Measurements from ENCODE around the gene SUCO. TPM values are rescaled to one million over a fixed set of nuclear protein-coding genes. Genes with fewer than 3 reads are reported as not detected.
A peak's percentile ranks its signal among the peaks of the same experiment; 100 is the strongest.
"Not testable (repeated sequence)": the region's sequence is repeated elsewhere in the genome, so short reads cannot be mapped to it uniquely, and the experiment has no call there.

The SUCO gene
- total RNA-seq, 2 donors from 2014 or later = 39.5 to 84.9 TPM

DNA sequence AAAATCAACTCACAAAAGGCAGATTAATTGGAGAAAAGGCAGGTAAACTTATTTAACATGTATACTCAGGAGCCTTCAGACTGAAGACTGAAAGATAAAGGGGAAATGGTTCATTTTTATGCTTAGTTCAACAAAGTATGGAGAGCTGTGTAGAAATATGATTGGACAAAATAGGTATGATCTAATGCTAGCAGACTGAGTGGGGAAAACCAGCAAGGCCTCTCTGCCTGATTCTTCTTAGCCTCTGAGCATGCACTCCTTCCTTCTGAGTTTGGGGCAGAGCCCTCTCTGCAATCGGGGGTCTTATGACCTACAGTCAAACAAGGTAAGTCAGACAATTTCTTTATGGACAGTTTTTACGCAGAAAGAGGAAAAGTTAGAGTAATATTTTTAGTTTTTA lies 38.8 kb upstream of the SUCO start:
- Histone ChIP-seq H3K27ac (no peak overlapping the region), H3K9me3 (no peaks in the 10 kb centered on the region), H3K36me3 (no peaks in the 10 kb centered on the region), H3K27me3 (replicated peaks; ENCODE audit: insufficient read depth) (no peaks in the 10 kb centered on the region), H3K4me3 (no peak overlapping the region), H3K4me1 (replicated peaks) (no peaks in the 10 kb centered on the region)
- TF ChIP-seq POLR2A (IDR thresholded peaks at IDR 0.05) (no peak), POLR2AphosphoS5 (IDR thresholded peaks at IDR 0.05) (no peak), CTCF (IDR thresholded peaks at IDR 0.05) (no peak)
- DNase-seq (ENCODE audit: low spot score) = no peak
- WGBS = 96% methylated on average over 2 of the region's 2 CpGs
- intact Hi-C loops (cut with DNase I) = no loop called here

DNA sequence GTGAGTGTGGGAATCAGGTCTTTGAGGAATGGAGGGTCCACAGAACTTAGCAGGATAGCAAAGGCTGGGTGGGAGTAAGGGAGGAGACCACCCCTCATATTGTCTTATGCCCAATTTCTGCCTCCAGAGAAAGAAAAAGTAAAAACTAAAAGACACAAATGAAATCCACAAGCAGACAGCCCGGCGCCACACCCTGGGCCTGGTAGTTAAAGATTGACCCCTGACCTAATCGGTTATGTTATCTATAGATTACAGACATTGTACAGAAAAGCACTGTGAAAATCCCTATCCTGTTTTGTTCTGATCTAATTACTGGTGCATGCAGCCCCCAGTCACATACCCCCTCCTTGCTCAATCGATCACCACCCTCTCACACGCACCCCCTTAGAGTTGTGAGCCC lies 36.8 kb upstream of the SUCO start:
- intact Hi-C loops (cut with DNase I); DNase-seq (ENCODE audit: low spot score); H3K4me3 ChIP-seq; H3K9me3 ChIP-seq; H3K27me3 ChIP-seq (replicated peaks; ENCODE audit: insufficient read depth); H3K36me3 ChIP-seq; H3K4me1 ChIP-seq (replicated peaks); H3K27ac ChIP-seq: not testable (repeated sequence)
- WGBS = 85% methylated on average over 5 of the region's 5 CpGs

DNA sequence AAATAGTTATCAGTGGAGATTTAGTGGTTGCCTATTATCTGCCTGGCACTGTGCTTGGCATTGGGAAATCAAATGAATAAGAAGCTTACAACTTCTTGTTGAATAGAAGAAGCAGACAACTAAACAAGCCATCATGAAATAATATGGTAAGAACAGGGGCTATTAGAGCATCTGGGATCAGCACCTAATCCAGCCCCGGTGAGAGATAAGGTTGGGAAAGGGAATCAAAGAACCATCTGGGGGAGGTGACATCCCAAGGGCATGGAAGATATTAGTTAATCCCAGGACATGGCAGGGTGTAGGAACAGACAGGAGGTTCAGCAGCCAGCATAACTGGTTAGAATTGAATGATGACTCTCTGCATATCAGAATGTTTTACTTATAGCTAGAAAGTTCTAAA lies 36.3 kb upstream of the SUCO start:
- no peaks in the 10 kb centered on the region for H3K27me3 ChIP-seq (replicated peaks; ENCODE audit: insufficient read depth)
- H3K4me3 ChIP-seq = no peak overlapping the region
- WGBS = 22% methylated on average over 1 of the region's 1 CpG
- H3K36me3 ChIP-seq = no peaks in the 10 kb centered on the region
- peak overlapping the region in 1 of 2 donors; percentile 20 for H3K27ac ChIP-seq
- no peak for TF ChIP-seq CTCF (IDR thresholded peaks at IDR 0.05)
- no peak for TF ChIP-seq POLR2AphosphoS5 (IDR thresholded peaks at IDR 0.05)
- no peak for TF ChIP-seq POLR2A (IDR thresholded peaks at IDR 0.05)
- intact Hi-C loops (cut with DNase I) = no loop called here
- H3K4me1 ChIP-seq (replicated peaks) = no peaks in the 10 kb centered on the region
- no peaks in the 10 kb centered on the region for H3K9me3 ChIP-seq
- DNase-seq (ENCODE audit: low spot score) = no peak

DNA sequence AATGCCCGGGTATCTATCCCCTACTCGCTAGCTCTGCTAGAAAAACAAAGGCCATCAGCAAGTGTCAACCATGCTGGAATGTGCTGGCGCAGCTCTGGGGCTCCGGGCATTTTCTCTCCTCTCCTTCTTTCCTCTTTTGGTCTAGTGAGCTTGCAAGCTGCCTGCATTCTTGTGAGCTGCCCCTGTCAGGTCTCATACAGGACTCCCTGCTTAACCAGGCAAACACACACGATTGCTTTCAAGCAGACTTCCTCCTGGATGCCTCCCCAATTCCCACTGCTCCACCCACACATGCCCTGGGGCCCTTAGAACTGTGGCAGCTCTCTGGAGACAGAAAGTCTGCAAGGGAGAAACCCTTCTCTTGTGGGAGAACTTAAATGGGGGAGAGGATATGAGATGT lies 35.7 kb upstream of the SUCO start:
- intact Hi-C loops (cut with DNase I) = no loop called here
- H3K9me3 ChIP-seq = no peaks in the 10 kb centered on the region
- no peak for TF ChIP-seq POLR2A (IDR thresholded peaks at IDR 0.05)
- no peak for TF ChIP-seq POLR2AphosphoS5 (IDR thresholded peaks at IDR 0.05)
- TF ChIP-seq CTCF (IDR thresholded peaks at IDR 0.05) = no peak
- no peaks in the 10 kb centered on the region for H3K36me3 ChIP-seq
- 15% methylated on average over 5 of the region's 5 CpGs for WGBS
- H3K4me1 ChIP-seq (replicated peaks) = no peaks in the 10 kb centered on the region
- H3K4me3 ChIP-seq = no peak overlapping the region
- peak overlapping the region in 1 of 2 donors; percentile 20 for H3K27ac ChIP-seq
- no peaks in the 10 kb centered on the region for H3K27me3 ChIP-seq (replicated peaks; ENCODE audit: insufficient read depth)
- DNase-seq (ENCODE audit: low spot score) = peak; percentile 54

DNA sequence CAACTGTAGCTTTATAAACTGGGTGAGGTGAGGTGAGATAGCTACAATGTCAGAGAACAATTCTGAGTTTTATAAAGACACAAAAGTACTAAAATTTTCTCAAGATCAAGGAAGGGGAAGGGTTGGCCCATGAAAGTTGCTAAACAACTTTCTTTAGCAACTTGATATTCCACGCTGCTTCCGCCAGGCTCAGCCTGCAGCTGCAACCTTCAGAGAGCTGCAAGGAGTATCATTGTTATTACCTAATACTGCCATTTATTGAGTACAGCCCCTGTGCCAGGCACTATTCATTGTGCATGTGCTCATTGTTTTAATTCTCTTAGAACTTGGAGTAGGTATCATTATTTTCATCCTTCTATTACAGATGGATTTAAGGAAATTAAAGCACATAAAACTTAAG lies 34.1 kb upstream of the SUCO start:
- Histone ChIP-seq H3K4me3 (no peak overlapping the region), H3K9me3 (no peaks in the 10 kb centered on the region), H3K4me1 (replicated peaks) (no peaks in the 10 kb centered on the region), H3K27ac (no peak overlapping the region), H3K27me3 (replicated peaks; ENCODE audit: insufficient read depth) (no peaks in the 10 kb centered on the region), H3K36me3 (no peaks in the 10 kb centered on the region)
- peak; percentile 17 for DNase-seq (ENCODE audit: low spot score)
- WGBS = 53% methylated on average over 2 of the region's 2 CpGs
- TF ChIP-seq POLR2A (IDR thresholded peaks at IDR 0.05) (no peak), CTCF (IDR thresholded peaks at IDR 0.05) (no peak), POLR2AphosphoS5 (IDR thresholded peaks at IDR 0.05) (no peak)
- intact Hi-C loops (cut with DNase I) = no loop called here
